GM18951 (cell line): ENCODE results near the gene HDAC9.

Experiments used
- POLR2A ChIP-seq: IDR thresholded peaks from 4 replicates; pipeline ENCODE4 v1.6.1; 2011; ENCODE audit warnings: mild to moderate bottlenecking; ENCODE audit not compliant: insufficient read length, insufficient read depth; ENCODE audit errors: extremely low read depth
- in situ Hi-C: fragments of 300-500 bp; cut with MboI; formaldehyde crosslinking; loops from one replicate; pipeline ENCODE4 v1.12.0; 2022; ENCODE audit warnings: low sequenced_read_pairs, mixed read lengths, inconsistent platforms; ENCODE audit not compliant: unreplicated experiment

Gene HDAC9

GRCh38 chr7:18520450-18521235 is 25.1 kb downstream of the HDAC9 start:
- TF ChIP-seq POLR2A, result no peak
- in situ Hi-C loops, result no loop called here

GRCh38 chr7:18521236-18521589 is 25.7 kb downstream of the HDAC9 start:
- no peak for TF ChIP-seq POLR2A
- in situ Hi-C loops, result no loop called here

GRCh38 chr7:18521945-18522566 is 26.5 kb downstream of the HDAC9 start:
- no peak for TF ChIP-seq POLR2A
- in situ Hi-C loops, result no loop called here

- TF ChIP-seq POLR2A, result no peak
- in situ Hi-C loops, result no loop called here
Measured at GRCh38 chr7:18524248-18524647, 28.7 kb downstream of the HDAC9 start.

- in situ Hi-C loops, result no loop called here
- TF ChIP-seq POLR2A, result no peak
Measured at GRCh38 chr7:18526368-18526878, 30.9 kb downstream of the HDAC9 start.

GRCh38 chr7:18529239-18529638 is 33.7 kb downstream of the HDAC9 start:
- no peak for TF ChIP-seq POLR2A
- in situ Hi-C loops, result no loop called here

- in situ Hi-C loops, result no loop called here
Measured at GRCh38 chr7:18530224-18531179, 35.0 kb downstream of the HDAC9 start.

DNA sequence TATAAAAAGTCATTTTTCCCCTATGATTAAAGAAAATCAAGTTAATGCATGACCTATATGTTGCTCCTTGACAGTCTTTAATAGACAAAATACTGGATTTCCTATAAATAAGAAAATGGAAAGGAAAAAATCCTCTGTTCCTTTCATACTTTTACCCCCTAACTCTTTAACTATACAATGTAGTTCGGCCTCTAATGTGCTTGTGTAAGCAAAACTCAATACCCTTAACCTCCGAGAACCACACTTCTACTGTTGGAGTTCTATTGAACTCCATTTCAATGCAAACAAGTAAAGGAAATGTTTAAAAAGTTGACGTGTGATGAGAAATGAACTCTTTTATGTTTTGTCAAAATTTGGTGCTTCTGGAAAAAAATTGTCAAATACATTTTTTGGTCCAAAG is 36.0 kb downstream of the HDAC9 start:
- in situ Hi-C loops, result no loop called here
- no peak for TF ChIP-seq POLR2A

More at GRCh38 chr7:18530224-18531179, 35.0 kb downstream of the HDAC9 start:
- no peak for TF ChIP-seq POLR2A

GRCh38 chr7:18532813-18533212 is 37.3 kb downstream of the HDAC9 start:
- in situ Hi-C loops, result no loop called here
- TF ChIP-seq POLR2A, result no peak

GRCh38 chr7:18534481-18534880 is 38.9 kb downstream of the HDAC9 start:
- TF ChIP-seq POLR2A, result no peak

GRCh38 chr7:18535810-18536415 is 40.4 kb downstream of the HDAC9 start:
- in situ Hi-C loops, result no loop called here
- TF ChIP-seq POLR2A, result no peak

More at GRCh38 chr7:18534481-18534880, 38.9 kb downstream of the HDAC9 start:
- in situ Hi-C loops, result no loop called here

DNA sequence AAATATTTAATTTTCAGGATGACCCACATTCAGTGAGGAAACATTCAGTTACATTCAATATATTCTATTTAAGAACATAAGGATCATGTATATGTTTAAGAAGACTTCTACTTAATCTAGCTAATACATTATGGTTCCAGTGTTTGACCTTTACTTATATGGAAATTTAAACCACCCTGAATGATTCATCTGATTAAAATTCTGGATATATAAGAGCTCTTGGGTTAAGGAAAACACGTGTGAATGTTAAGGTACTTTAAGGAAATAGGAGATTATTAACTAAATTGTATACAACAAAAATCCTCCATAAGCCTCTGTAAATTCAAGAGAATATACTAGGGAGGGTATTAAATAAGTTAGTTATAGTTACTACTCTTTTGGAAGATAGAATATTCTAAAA is 40.9 kb downstream of the HDAC9 start:
- in situ Hi-C loops, result no loop called here
- TF ChIP-seq POLR2A, result no peak
